SK-N-SH treated with all-trans-retinoic acid at 6 μM for 48 hours (cell line): ENCODE data around the gene CFAP61.

Experiments used
- ATAC-seq: fragments of 200-7000 bp; cut with Tn5 transposase; 3 replicates; pipeline ENCODE4 v1.9.1; 2020; ENCODE audit warnings: mild to moderate bottlenecking, moderate library complexity
- ARNTL ChIP-seq: fragments of 450-650 bp; formaldehyde crosslinking; IDR thresholded peaks from 2 replicates; pipeline ENCODE4 v1.5.0; 2020; ENCODE audit warnings: low read depth, mild to moderate bottlenecking, moderate library complexity, borderline replicate concordance
- BACH2 ChIP-seq: fragments of 250-450 bp; sonication (Bioruptor Pico); IDR thresholded peaks from 2 replicates; pipeline ENCODE4 v1.9.0; 2021; ENCODE audit warnings: mild to moderate bottlenecking, borderline replicate concordance
- CSDC2 ChIP-seq: fragments of 250-450 bp; sonication (Bioruptor Pico); IDR thresholded peaks from 2 replicates; pipeline ENCODE4 v1.5.0; 2020; ENCODE audit warnings: mild to moderate bottlenecking, moderate library complexity
- ESRRG ChIP-seq: fragments of 250-450 bp; sonication (Bioruptor Pico); IDR thresholded peaks from 2 replicates; pipeline ENCODE4 v1.6.1; 2021; ENCODE audit warnings: mild to moderate bottlenecking
- GLIS3 ChIP-seq: fragments of 250-450 bp; sonication (Bioruptor Pico); IDR thresholded peaks from 2 replicates; pipeline ENCODE4 v1.5.0; 2020; ENCODE audit warnings: mild to moderate bottlenecking, moderate library complexity
- ISL1 ChIP-seq: fragments of 250-450 bp; sonication (Bioruptor Pico); IDR thresholded peaks from 2 replicates; pipeline ENCODE4 v2.1.2; 2022; ENCODE audit warnings: mild to moderate bottlenecking, moderate library complexity
- OSR1 ChIP-seq: fragments of 250-450 bp; sonication (Bioruptor Pico); IDR thresholded peaks from 2 replicates; pipeline ENCODE4 v1.8.0; 2022; ENCODE audit warnings: moderate library complexity, mild to moderate bottlenecking, inconsistent platforms
- PPARA ChIP-seq: fragments of 250-450 bp; sonication (Bioruptor Pico); IDR thresholded peaks from 2 replicates; pipeline ENCODE4 v1.5.0; 2020; ENCODE audit warnings: mild to moderate bottlenecking, borderline replicate concordance
- RARB ChIP-seq: fragments of 250-450 bp; sonication (Bioruptor Pico); IDR thresholded peaks from 2 replicates; pipeline ENCODE4 v1.8.0; 2021; ENCODE audit warnings: mild to moderate bottlenecking, moderate library complexity
- SNAI2 ChIP-seq: fragments of 250-450 bp; sonication (Bioruptor Pico); IDR thresholded peaks from 2 replicates; pipeline ENCODE4 v1.5.0; 2020; ENCODE audit warnings: mild to moderate bottlenecking, moderate library complexity
- TCF4 ChIP-seq: fragments of 250-450 bp; sonication (Bioruptor Pico); IDR thresholded peaks from 2 replicates; pipeline ENCODE4 v1.8.0; 2021; ENCODE audit warnings: mild to moderate bottlenecking, moderate library complexity, borderline replicate concordance
- TOX ChIP-seq: fragments of 250-450 bp; sonication (Bioruptor Pico); IDR thresholded peaks from 2 replicates; pipeline ENCODE4 v1.8.0; 2021; ENCODE audit warnings: mild to moderate bottlenecking, moderate library complexity, borderline replicate concordance
- ZC3H10 ChIP-seq: fragments of 250-450 bp; sonication (Bioruptor Pico); IDR thresholded peaks from 2 replicates; pipeline ENCODE4 v1.5.1; 2021; ENCODE audit warnings: mild to moderate bottlenecking, moderate library complexity
- ZFP3 ChIP-seq: fragments of 250-450 bp; sonication (Bioruptor Pico); IDR thresholded peaks from 2 replicates; pipeline ENCODE4 v1.5.0; 2020; ENCODE audit warnings: mild to moderate bottlenecking, moderate library complexity
- ZNF565 ChIP-seq: fragments of 450-650 bp; formaldehyde crosslinking; conservative IDR thresholded peaks from 2 replicates; pipeline ENCODE4 v1.5.0; 2020; ENCODE audit warnings: low read depth, mild to moderate bottlenecking, moderate library complexity
- ZNF70 ChIP-seq: fragments of 450-650 bp; formaldehyde crosslinking; IDR thresholded peaks from 2 replicates; pipeline ENCODE4 v1.5.0; 2020; ENCODE audit warnings: mild to moderate bottlenecking, moderate library complexity
- ZNF8 ChIP-seq: fragments of 450-650 bp; formaldehyde crosslinking; IDR thresholded peaks from 2 replicates; pipeline ENCODE4 v1.5.0; 2020; ENCODE audit warnings: mild to moderate bottlenecking, moderate library complexity
- TF ChIP-seq, protein P1 (sequence below): fragments of 250-450 bp; sonication (Bioruptor Pico); IDR thresholded peaks from 2 replicates; pipeline ENCODE4 v1.5.0; 2020; ENCODE audit warnings: mild to moderate bottlenecking, moderate library complexity
- TF ChIP-seq, protein P2 (sequence below): fragments of 250-450 bp; sonication (Bioruptor Pico); IDR thresholded peaks from 2 replicates; pipeline ENCODE4 v1.8.0; 2020; ENCODE audit warnings: mild to moderate bottlenecking, moderate library complexity, borderline replicate concordance
- TF ChIP-seq, protein P3 (sequence below): fragments of 250-450 bp; sonication (Bioruptor Pico); IDR thresholded peaks from 2 replicates; pipeline ENCODE4 v1.5.1; 2020; ENCODE audit warnings: low read depth, mild to moderate bottlenecking, moderate library complexity
- TF ChIP-seq, protein P4 (sequence below): fragments of 250-450 bp; sonication (Bioruptor Pico); IDR thresholded peaks from 2 replicates; pipeline ENCODE4 v1.8.0; 2021; ENCODE audit warnings: low read depth, mild to moderate bottlenecking, moderate library complexity, borderline replicate concordance
- TF ChIP-seq, protein P5 (sequence below): fragments of 250-450 bp; sonication (Bioruptor Pico); IDR thresholded peaks from 2 replicates; pipeline ENCODE4 v1.5.1; 2021; ENCODE audit warnings: mild to moderate bottlenecking, moderate library complexity

CFAP61 gene

DNA sequence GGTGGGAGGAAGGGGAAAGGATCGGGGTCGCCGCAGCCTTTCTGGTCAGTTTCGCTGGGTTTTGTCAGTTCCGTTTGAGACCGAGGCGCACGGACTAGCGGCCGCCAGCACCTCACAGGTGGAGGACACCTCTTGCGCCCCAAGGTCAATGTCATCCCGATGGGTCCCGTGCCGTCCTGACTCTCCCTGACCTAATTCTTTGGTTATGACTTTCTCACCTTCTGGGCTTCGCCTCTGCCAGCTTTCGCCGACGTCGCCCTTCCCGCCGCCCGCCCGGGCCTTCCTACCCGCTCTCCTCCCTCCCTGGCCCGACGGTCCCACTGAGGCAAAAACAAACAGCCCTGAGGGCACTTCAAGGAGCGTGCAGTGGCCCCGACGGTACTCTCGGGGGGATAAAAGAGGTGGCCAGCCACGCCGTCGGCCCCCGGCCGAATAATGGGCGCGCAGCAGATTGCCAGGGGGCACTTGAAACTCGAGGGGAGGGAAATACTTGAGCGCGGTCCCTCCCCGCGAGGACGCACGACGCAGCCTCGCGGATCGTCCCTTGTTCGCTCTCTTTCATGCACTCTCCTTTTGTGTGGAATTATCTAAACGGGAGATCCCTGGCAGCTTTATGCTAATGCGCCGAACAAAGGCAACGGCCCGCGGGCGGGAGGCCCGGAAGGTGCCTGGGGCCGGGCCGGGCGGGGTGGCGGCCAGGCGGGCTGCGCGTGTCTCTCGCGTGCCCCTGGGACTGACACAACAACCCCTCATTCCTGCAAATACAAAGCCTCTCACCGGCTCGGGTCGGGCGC, 311.7 kb downstream of the CFAP61 start:
- no peak for ATAC-seq
- TF ChIP-seq ZNF8 (no peak), OSR1 (CRISPR knock-in tag) (no peak), GLIS3 (CRISPR knock-in tag) (no peak), ESRRG (CRISPR knock-in tag) (no peak), ZFP3 (CRISPR knock-in tag) (no peak), ZNF565 (no peak), SNAI2 (no peak), ISL1 (no peak), TCF4 (no peak), CSDC2 (CRISPR knock-in tag) (no peak), TOX (no peak), BACH2 (CRISPR knock-in tag) (no peak), ZC3H10 (no peak), ARNTL (CRISPR knock-in tag) (no peak), PPARA (CRISPR knock-in tag) (no peak)
- TF ChIP-seq, protein P1, sequence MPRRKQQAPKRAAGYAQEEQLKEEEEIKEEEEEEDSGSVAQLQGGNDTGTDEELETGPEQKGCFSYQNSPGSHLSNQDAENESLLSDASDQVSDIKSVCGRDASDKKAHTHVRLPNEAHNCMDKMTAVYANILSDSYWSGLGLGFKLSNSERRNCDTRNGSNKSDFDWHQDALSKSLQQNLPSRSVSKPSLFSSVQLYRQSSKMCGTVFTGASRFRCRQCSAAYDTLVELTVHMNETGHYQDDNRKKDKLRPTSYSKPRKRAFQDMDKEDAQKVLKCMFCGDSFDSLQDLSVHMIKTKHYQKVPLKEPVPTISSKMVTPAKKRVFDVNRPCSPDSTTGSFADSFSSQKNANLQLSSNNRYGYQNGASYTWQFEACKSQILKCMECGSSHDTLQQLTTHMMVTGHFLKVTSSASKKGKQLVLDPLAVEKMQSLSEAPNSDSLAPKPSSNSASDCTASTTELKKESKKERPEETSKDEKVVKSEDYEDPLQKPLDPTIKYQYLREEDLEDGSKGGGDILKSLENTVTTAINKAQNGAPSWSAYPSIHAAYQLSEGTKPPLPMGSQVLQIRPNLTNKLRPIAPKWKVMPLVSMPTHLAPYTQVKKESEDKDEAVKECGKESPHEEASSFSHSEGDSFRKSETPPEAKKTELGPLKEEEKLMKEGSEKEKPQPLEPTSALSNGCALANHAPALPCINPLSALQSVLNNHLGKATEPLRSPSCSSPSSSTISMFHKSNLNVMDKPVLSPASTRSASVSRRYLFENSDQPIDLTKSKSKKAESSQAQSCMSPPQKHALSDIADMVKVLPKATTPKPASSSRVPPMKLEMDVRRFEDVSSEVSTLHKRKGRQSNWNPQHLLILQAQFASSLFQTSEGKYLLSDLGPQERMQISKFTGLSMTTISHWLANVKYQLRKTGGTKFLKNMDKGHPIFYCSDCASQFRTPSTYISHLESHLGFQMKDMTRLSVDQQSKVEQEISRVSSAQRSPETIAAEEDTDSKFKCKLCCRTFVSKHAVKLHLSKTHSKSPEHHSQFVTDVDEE (CRISPR knock-in tag), result no peak
- TF ChIP-seq, protein P2, sequence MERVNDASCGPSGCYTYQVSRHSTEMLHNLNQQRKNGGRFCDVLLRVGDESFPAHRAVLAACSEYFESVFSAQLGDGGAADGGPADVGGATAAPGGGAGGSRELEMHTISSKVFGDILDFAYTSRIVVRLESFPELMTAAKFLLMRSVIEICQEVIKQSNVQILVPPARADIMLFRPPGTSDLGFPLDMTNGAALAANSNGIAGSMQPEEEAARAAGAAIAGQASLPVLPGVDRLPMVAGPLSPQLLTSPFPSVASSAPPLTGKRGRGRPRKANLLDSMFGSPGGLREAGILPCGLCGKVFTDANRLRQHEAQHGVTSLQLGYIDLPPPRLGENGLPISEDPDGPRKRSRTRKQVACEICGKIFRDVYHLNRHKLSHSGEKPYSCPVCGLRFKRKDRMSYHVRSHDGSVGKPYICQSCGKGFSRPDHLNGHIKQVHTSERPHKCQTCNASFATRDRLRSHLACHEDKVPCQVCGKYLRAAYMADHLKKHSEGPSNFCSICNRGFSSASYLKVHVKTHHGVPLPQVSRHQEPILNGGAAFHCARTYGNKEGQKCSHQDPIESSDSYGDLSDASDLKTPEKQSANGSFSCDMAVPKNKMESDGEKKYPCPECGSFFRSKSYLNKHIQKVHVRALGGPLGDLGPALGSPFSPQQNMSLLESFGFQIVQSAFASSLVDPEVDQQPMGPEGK (CRISPR knock-in tag), result no peak
- TF ChIP-seq, protein P3, sequence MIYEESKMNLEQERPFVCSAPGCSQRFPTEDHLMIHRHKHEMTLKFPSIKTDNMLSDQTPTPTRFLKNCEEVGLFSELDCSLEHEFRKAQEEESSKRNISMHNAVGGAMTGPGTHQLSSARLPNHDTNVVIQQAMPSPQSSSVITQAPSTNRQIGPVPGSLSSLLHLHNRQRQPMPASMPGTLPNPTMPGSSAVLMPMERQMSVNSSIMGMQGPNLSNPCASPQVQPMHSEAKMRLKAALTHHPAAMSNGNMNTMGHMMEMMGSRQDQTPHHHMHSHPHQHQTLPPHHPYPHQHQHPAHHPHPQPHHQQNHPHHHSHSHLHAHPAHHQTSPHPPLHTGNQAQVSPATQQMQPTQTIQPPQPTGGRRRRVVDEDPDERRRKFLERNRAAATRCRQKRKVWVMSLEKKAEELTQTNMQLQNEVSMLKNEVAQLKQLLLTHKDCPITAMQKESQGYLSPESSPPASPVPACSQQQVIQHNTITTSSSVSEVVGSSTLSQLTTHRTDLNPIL, result no peak
- TF ChIP-seq, protein P4, sequence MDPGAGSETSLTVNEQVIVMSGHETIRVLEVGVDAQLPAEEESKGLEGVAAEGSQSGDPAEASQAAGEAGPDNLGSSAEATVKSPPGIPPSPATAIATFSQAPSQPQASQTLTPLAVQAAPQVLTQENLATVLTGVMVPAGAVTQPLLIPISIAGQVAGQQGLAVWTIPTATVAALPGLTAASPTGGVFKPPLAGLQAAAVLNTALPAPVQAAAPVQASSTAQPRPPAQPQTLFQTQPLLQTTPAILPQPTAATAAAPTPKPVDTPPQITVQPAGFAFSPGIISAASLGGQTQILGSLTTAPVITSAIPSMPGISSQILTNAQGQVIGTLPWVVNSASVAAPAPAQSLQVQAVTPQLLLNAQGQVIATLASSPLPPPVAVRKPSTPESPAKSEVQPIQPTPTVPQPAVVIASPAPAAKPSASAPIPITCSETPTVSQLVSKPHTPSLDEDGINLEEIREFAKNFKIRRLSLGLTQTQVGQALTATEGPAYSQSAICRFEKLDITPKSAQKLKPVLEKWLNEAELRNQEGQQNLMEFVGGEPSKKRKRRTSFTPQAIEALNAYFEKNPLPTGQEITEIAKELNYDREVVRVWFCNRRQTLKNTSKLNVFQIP (CRISPR knock-in tag), result no peak
- TF ChIP-seq, protein P5, sequence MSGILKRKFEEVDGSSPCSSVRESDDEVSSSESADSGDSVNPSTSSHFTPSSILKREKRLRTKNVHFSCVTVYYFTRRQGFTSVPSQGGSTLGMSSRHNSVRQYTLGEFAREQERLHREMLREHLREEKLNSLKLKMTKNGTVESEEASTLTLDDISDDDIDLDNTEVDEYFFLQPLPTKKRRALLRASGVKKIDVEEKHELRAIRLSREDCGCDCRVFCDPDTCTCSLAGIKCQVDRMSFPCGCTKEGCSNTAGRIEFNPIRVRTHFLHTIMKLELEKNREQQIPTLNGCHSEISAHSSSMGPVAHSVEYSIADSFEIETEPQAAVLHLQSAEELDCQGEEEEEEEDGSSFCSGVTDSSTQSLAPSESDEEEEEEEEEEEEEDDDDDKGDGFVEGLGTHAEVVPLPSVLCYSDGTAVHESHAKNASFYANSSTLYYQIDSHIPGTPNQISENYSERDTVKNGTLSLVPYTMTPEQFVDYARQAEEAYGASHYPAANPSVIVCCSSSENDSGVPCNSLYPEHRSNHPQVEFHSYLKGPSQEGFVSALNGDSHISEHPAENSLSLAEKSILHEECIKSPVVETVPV (CRISPR knock-in tag), result no peak

DNA sequence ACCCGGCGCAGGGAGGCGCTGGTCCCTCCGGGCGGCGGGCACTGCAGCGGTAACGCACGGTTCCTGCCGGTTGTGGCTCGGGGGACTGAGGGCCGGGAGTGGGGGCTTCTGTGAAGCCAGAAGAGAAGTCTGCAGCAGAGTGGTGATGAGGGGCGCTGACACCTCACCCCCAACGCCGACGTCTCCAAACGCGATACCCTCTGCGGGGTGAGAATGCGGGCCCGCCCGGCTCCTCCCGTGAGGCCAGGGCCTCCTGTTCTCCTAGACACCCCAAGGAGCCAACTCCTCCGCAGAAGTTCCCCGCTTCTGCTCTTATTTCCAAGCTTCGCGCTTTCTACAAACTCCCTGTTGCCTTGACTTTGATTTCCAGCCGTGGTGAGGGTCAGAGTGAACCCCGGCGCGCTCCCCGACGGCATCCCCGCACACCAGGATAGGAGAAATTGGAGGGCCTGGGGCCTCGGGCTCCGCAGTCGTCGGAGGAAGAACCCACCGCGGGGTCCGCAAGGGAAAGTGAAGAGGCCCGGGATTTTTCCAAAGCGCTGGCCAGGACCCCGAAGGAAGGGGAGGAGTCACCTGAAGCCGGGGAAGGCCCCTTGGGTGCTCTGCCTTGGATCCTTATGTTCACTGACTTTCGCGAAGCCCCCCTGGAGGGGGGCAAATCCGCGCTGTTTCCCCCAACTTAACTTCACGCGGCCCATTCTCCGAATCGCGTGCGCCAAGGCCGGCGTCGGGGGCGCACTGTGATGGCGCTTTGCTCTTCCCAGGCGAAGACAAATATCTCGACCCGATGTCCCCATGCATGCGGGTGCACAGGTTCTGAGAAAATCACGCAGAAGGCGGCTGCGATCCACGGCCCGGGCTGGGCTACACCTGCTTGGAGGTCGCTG, 312.5 kb downstream of the CFAP61 start:
- ATAC-seq, result no peak
- TF ChIP-seq, protein P4 (CRISPR knock-in tag), result no peak
- TF ChIP-seq BACH2 (CRISPR knock-in tag), result no peak
- TF ChIP-seq ARNTL (CRISPR knock-in tag), result no peak
- TF ChIP-seq TCF4, result no peak
- no peak for TF ChIP-seq ESRRG (CRISPR knock-in tag)
- no peak for TF ChIP-seq ZNF70
- TF ChIP-seq, protein P2 (CRISPR knock-in tag), result no peak
- no peak for TF ChIP-seq RARB (CRISPR knock-in tag)
- TF ChIP-seq ZC3H10, result no peak
- TF ChIP-seq SNAI2, result no peak
- TF ChIP-seq, protein P3, result no peak
- no peak for TF ChIP-seq GLIS3 (CRISPR knock-in tag)
- no peak for TF ChIP-seq PPARA (CRISPR knock-in tag)
- no peak for TF ChIP-seq ZFP3 (CRISPR knock-in tag)
- TF ChIP-seq OSR1 (CRISPR knock-in tag), result no peak
- TF ChIP-seq ZNF565, result no peak
- no peak for TF ChIP-seq TOX
